ENCODE data around the gene CADPS2.

DNA sequence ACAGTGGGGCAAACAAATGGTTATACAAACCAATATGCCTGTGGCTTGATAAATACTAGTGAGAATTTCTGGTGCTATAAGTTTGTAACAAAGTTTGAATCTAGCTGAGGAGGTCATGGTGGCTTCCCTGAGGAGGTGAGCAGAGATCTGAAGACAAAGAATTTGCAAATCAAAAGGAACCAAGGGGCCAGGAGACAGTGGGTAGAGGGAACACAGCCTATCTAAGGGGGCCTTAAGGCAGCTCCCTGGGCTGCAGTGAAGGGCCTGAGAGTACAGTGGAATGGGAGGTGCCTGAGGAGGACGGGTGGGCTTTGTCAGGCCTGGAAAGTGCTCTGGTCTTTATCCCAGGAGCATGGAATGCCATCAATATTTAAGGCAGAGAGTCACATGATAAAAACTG lies 209.1 kb downstream of the CADPS2 start:
- TF ChIP-seq, protein P1, sequence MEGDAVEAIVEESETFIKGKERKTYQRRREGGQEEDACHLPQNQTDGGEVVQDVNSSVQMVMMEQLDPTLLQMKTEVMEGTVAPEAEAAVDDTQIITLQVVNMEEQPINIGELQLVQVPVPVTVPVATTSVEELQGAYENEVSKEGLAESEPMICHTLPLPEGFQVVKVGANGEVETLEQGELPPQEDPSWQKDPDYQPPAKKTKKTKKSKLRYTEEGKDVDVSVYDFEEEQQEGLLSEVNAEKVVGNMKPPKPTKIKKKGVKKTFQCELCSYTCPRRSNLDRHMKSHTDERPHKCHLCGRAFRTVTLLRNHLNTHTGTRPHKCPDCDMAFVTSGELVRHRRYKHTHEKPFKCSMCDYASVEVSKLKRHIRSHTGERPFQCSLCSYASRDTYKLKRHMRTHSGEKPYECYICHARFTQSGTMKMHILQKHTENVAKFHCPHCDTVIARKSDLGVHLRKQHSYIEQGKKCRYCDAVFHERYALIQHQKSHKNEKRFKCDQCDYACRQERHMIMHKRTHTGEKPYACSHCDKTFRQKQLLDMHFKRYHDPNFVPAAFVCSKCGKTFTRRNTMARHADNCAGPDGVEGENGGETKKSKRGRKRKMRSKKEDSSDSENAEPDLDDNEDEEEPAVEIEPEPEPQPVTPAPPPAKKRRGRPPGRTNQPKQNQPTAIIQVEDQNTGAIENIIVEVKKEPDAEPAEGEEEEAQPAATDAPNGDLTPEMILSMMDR (IDR thresholded peaks at IDR 0.05; ENCODE audit: insufficient read depth, low read depth, low read length) = no peak
- no peak for TF ChIP-seq EZH2 (IDR thresholded peaks at IDR 0.05; ENCODE audit: insufficient read depth, low read length)
